NCI-H82 treated with DMSO at 0.1 percent for 48 hours (cell line): ENCODE results near the gene CASP3.
"Not testable (repeated sequence)": the region's sequence is repeated elsewhere in the genome, so short reads cannot be mapped to it uniquely, and the experiment has no call there.

Experiments used
- DNase-seq: peaks from one replicate; lab custom pipeline; 2025; ENCODE audit not compliant: unreplicated experiment; lab: John Stamatoyannopoulos, UW

The CASP3 gene

DNA sequence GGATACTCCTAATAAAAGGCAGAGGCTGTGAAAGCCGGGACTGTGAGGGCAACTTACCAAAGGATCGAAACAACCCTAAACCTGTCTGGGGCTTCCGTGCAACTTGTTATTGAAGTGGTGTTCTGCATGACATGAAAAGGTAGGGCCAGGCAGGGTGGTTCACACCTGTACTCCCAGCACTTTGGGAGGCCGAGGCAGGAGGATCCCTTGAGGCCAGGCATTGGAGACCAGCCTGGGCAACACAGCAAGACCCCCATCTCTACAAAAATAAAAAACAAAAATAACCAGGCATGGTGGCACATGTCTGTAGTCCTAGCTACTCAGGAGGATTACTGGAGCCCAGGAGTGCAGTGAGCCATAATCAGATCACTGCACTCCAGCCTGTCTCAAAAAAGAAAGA, 12.3 kb downstream of the CASP3 start:
- no peak for DNase-seq

DNA sequence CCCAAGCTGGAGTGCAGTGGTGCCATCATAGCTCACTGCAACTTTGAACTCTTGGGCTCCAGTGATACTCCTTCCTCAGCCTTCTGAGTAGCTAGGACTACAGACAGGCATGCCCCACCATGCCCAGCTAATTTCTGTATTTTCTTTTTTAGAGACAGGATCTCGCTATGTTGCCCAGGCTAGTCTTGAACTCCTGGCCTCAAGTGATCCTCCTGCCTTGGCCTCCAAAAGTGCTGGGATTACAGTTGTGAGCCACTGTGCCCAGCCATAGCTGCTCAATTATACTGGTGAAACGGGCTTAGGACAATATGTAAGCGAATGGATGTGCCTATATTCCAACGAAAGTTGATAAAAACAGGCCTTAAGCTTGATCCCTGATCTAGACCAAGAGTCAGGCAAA, 13.1 kb downstream of the CASP3 start:
- no peak for DNase-seq

DNA sequence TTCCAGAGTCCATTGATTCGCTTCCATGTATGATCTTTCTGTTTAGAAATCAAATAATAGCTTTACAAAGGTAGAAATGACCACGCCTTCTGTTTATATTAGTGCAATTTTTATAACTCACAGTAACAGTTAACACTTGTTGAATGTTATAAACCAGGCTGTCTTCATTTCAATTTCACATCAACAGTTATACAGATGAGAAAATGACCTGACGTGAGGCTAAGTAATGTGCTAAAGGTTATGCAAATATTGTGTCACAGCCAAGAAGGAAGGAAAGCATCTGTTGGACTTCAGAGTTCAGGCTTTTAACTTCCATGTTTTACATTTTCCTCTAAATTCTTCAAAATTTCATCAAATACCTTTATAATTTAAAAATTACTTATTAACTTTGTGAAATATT, 13.9 kb downstream of the CASP3 start:
- DNase-seq: no peak

DNA sequence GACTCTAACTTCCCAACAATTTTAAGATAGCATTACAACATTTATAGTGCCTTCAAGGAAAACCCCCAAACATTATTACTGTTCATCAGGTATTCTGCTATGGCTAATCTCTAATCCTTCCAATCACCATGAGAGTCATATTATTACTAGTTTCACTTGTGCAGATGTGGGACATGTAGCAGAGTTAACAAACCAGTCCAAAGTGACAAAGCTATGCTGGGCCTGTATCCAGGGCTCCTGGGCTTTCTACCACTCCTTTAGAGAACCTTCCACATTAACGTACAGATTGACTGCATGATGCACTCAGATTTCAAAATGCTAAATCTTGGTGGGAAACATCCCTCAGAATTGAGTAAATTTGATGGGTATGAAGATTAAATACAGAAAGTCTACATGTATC, 16.4 kb downstream of the CASP3 start:
- DNase-seq: no peak

DNA sequence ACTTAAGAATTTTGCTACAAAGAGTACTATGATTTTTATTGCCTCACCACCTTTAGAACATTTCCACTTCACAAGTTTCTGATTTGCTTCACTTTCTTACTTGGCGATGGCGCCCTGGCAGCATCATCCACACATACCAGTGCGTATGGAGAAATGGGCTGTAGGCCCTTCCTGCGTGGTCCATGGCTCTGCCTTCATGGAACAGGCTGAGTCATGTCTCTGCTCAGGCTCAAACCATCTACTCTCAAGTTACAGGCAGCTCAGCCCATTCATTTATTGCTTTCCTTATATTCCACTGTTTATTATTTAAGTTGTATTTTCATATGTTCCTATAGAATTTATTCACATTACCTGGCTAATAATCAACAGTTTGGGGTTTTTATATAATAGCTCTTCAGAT, 21.1 kb downstream of the CASP3 start:
- no peak for DNase-seq

DNA sequence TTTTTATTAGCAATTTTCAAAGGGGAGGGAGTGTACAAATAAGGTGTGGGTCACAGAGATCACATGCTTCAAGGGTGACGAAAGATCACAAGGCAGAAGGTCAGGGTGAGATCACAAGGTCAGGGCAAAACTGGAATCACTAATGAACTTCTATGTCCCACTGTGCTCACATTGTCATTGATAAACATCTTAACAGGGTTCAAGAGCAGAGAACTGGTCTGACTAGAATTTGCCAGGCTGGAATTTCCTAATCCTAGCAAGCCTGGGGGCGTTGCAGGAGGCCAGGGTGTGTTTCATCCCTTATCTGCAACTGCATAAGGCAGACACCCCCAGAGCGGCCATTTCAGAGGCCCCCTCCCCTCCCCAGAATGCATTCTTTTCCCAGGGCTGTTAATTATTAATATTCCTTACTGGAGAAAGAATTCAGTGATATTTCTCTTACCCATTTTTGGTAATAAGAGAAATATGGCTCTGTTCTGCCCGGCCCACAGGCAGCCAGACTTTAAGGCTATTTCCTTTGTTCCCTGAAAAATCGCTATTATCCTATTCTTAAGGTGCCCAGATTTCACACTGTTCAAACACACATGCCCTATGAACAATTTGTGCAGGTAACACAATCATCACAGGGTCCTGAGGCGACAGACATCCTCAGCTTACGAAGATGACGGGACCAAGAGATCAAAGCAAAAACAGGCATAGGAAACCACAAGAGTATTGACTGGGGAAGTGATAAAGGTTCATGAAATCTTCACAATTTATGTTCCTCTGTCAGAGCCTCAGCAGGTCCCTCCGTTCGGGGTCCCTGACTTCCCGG, 23.3 kb downstream of the CASP3 start:
- not testable (repeated sequence) for DNase-seq

DNA sequence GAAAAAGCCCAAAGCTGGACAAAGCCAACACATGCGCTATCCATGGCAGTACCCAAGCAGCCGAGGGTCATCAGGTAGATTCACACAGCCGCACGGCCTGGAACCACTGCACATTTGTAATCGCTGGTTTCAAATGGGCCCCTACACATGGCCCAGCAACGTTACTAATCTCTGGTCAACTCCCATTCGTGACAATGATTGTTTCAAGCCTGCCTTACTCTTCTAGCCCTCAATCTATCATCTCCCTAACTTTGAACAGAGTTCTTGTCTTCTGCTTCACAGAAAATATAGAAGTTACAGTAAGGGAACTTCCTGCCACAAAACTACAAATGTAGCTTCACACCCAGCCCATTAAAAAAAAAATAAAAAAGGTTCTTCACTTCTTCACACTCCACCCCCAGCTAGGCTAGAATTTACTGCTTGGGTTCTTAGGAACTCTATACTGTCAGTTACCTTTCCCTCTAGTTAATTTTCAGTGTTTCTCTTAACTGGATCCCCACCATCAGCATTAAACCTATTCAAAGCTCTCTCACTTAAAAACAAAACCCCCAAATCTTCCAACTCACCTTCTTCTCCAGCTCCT, 24.2 kb downstream of the CASP3 start:
- DNase-seq: no peak

DNA sequence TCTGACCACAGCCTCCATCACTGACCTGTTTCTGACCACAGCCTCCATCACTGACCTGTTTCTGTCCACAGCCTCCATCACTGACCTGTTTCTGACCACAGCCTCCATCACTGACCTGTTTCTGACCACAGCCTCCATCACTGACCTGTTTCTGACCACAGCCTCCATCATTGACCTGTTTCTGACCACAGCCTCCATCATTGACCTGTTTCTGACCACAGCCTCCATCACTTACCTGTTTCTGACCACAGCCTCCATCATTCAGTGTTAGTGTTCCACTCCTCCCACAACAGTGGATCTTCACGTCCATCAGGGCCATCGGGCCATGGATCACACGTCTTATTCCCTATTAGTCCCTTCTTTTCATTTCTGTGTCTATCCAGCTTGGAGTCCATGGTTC, 24.7 kb downstream of the CASP3 start:
- not testable (repeated sequence) for DNase-seq

DNA sequence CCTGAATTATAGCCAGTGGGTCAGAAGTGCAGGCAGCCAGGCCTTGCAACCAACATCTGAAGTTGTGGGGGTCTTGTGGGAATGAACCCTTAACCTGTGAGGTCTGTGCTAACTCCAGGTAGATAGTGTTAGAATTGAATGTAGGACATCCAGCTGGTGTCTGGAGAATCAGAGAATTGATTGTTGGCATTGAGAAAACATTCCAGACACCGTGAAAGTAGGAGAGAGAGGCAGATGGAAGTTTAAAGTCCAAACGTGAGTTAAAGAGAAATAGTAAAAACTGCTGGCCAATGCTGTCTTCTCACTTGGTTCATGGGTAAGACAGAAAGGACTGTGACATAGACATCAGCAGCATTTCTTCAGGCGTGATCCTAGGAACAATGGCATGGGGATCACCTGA, 27.7 kb downstream of the CASP3 start:
- DNase-seq: no peak

DNA sequence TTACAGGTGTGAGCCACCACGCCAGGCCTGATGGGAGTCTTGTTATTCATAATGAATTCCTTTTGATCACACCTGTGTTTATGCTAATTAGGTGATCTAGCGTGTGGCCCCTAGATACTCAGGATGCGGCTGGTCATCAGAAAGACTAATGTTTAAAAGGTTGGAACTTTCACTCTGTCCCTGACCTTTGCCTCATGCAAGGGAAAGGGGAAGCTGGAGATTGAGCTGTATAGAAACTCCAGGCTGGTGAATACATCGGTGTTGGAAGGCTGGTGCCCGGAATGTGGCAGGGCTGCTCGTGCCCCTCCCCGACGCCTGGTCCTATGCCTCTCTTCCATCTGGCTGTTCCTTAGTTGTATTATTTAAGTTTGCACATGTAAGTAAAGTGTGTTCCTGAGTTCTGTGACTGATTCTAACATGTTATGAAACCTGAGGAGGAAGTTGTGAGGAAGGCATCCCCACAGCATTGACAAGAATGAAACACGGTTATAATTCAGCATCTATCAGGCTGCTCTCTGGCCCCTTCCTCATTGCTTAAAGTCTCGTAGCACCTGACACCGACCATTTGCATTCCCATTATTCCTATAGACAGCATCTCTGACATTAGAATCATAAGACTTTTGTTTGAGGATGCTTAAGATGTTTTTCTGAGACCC, 28.9 kb downstream of the CASP3 start:
- DNase-seq: no peak

DNA sequence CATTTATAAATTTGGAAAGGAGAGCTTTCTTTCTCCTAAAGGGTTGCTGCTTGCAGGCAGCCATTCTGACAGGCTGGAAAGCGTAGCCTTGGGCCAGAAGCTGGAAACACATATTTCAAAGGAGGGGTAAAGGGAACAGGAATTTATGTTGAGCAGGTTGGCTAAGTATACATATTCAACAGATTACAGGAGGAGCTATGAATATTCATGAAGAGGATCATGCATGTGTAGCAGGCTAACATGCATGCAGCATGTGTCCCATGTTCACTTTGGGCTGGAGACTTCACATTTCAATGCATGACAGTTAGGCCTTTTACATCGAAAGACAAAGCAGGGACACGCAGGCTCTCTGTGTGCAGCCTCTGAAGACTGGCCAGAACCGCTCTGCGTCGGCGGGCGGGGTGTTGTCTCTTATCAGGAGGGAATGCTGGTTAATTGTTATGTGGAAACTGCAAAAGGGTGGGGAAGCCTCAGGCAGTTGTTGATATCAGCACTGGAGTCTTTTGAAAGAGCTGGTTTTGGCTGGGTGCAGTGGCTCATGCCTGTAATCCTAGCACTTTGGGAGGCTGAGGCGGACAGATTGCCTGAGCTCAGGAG, 31.5 kb downstream of the CASP3 start:
- no peak for DNase-seq

DNA sequence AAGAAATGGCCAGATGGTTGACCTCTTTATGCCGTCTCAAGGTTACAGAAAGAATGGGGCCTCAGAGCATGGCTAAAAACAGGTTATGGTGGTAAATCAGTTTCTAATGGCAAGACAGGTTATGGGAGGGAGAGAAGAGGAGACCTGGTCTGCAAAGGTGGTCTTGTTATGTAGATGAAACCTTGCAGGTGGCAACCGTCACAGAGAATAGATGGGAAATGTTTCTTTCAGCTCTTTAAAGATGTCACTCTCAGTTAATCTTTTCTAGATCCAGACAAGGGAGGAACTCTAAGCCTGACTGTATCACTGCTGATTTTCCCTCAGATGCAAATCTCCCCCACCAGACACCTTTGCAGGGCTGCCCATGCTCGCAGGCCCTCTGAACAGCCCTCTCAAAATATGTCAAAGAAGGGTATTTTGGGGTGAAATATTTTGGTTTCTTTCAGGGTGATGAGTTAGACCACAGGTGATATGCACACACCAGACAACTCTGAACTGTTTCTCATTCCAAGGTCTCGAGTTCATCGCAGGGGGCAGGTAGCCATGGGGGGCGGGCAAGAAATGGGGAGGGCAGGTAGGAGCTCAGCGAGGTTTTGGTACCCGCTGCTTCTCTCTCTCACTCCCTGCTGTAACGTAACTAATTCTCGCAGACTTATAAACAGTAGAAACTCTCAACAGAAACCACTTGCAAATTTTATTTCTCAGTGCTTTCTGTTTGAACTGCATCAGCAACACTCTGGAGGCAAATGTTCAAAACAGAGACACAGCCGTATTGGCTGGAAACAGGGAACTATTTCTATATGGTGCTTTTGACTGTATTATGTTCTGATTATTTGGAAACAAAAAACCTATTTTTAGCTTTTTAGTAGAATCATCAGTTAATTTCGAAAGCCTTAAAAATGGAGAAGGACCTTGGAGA, 32.4 kb downstream of the CASP3 start:
- no peak for DNase-seq

DNA sequence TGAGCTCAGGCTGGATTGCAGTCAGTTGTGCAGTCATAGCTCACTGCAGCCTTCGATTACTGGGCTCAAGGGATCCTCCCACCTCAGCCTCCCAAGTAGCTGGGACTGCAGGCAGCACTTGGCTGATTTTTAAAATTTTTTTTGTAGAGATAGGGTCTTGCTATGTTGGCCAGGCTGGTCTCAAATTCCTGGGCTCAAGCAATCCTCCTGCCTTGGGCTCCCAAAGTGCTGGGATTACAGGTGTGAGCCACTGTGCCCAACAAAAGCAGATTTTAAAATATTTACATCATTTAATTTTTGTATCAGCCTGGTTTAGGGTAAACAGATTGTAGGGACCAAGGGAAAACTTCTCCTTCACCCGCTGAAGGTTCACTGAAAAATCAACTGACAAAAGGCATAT, 33.1 kb downstream of the CASP3 start:
- not testable (repeated sequence) for DNase-seq

DNA sequence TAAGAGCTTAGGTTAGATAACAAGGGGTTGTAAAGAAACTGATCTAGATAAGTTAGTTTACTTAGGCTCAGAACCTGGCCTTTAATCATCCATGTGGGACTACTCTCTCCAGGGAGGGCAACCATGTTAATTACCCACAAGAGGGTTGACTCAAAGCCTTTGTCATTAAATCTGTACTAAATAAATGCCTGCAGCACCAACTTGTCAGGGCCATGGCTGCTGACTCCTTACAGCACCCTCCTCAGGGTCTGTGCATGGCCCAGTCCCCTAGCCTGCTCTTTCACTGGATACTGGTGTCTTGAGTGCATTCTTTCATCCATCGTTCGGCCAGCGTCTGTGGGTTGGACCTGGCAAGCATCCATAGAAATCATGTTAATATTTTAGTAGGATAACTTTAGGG, 34.7 kb downstream of the CASP3 start:
- DNase-seq: no peak

DNA sequence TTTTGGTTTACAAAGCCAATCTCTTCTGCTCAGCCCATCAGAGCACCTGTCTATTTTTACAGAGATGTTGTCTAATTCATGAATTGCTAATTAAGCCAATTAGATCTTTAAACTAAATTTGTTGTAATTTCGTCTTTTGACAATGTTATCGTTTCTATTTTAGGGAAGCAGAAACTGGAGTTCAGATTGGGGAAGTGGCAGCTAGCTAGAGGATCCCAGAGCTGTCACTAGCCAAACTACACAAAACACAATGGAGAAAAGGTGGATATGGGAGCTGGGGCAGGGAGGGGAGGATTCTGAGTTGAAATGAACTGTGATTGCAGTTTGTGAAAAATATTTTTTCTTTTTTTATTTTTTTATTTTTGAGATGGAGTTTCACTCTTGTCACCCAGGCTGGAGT, 35.8 kb downstream of the CASP3 start:
- DNase-seq: no peak

DNA sequence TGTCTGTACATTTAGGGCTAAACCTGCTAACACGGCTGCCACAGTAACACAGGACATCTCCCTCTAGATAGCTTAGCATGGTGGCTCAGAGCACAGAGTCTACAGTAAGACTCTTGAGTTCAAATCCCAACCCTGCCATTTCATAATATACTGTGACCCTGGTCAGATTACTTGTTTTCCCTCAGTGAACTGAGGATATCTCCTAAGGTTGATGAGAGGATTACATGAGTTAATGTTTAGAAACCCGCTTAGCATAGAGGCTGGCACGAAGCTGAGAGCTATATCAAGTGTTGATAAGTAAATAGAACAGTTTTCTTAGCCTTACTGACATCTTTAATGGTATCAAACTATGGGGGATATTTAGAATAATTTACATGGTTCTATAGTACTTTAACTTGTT, 37.2 kb downstream of the CASP3 start:
- DNase-seq: no peak

DNA sequence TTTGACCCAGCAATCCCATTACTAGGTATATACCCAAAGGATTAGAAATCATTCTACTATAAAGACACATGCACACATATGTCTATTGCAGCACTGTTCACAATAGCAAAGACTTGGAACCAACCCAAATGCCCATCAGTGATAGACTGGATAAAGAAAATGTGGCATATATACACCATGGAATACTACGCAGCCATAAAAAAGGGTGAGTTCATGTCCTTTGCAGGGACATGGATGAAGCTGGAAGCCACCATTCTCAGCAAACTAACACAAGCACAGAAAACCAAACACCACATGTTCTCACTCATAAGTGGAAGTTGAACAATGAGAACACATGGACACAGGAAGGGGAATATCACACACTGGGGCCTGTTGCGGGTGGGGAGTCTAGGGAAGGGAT, 41.8 kb downstream of the CASP3 start:
- not testable (repeated sequence) for DNase-seq

DNA sequence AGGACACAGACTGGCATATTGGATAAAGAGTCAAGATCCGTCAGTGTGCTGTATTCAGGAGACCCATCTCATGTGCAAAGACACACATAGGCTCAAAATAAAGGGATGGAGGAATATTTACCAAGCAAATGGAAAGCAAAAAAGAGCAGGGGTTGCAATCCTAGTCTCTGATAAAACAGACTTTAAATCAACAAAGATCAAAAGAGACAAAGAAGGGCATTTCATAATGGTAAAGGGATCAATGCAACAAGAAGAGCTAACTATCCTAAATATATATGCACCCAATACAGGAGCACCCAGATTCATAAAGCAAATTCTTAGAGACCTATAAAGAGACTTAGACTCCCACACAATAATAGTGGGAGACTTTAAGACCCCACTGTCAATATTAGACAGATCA, 46.4 kb downstream of the CASP3 start:
- DNase-seq: not testable (repeated sequence)

DNA sequence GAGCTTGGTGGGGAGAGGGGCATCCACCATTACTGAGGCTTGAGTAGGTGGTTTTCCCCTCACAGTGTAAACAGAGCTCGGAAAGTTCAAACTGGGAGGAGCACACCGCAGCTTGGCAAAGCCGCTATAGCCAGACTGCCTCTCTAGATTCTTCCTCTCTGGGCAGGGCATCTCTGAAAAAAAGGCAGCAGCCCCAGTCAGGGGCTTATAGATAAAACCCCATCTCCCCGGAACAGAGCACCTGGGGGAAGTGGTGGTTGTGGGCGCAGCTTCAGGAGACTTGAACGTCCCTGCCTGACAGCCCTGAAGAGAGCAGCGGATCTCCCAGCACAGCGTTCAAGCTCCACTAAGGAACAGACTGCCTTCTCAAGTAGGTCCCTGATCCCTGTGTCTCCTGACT, 48.3 kb downstream of the CASP3 start:
- not testable (repeated sequence) for DNase-seq

DNA sequence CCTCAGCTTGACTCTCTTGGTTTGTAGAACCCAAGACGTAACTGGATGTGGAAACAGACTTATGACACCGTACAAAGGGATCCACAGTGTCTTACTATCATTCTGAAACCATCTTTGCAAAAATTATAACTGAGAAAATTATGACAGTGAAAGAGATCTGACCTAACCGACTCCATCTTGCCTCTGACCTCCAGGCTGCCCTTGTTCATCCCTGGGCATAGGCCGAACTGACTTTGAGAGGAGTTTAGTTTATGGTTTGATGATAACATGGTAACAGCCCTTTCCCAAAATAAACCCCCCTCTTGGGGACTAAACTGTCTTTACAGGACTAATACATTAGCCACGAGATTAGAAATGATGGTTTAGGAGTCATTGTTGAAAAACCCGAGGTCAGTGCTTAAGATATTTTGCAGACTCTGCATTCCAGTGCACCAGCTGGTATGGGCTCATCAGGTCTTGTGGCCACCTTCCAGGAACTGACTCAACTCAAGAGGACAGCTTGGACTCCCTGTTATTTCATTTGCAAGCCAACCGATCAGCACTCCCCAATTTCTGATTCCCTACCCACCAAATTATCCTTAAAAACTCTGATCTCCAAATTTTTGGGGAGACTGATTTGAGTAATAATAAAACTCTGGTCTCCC, 49.6 kb downstream of the CASP3 start:
- no peak for DNase-seq
